ENCODE data around the gene BTBD3.

BTBD3 gene

GRCh38 chr20:11918391-11918845, 725 bp downstream of the BTBD3 start:
- no peak for DNase-seq

GRCh38 chr20:11918981-11919380, 1.3 kb downstream of the BTBD3 start:
- DNase-seq: no peak

GRCh38 chr20:11919581-11919980, 1.9 kb downstream of the BTBD3 start:
- no peak for DNase-seq

DNA sequence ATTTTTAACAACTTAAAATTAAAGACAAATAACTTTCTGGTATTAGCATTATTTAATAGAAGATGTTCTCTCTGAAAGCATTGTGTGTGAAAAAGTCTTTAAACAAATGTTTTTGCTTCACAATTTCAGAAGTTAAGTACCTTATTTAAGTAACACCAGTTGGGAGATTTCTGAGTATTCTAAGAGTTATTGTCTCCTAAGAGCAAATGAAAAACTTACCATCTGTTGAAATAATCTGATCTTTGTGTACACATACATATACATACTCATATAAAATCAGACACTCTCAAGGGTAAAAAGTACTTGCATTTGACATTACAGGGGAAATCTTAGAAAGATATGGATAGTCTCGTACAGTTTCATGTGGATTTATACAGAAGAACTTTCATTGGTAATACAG, 2.4 kb downstream of the BTBD3 start:
- DNase-seq: no peak

- DNase-seq: no peak
Measured at GRCh38 chr20:11921321-11921720, 3.6 kb downstream of the BTBD3 start.

- DNase-seq: no peak
Measured at GRCh38 chr20:11922561-11922960, 4.9 kb downstream of the BTBD3 start.

GRCh38 chr20:11924923-11925322, 7.2 kb downstream of the BTBD3 start:
- DNase-seq: no peak

- DNase-seq: no peak
Measured at GRCh38 chr20:11926292-11926998, 8.8 kb downstream of the BTBD3 start.

DNA sequence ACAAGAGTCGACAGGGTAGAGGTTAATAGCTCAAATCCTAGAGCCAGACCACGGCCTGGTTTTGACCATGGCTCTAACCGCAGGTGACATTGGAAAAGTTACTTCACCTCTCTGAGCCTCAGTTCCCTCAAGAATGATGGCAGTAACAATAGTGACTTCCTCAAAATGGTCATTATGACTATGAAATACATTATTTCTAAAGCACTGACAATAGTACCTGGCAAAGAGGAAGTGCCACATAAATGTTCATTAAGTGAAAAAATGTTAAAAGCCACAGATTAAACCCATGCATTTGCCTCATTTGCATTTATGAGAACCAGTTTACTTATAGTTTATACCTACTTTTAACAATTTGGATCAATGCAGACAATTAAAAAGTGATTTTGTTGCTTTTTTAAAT, 12.3 kb downstream of the BTBD3 start:
- no peak for DNase-seq

DNA sequence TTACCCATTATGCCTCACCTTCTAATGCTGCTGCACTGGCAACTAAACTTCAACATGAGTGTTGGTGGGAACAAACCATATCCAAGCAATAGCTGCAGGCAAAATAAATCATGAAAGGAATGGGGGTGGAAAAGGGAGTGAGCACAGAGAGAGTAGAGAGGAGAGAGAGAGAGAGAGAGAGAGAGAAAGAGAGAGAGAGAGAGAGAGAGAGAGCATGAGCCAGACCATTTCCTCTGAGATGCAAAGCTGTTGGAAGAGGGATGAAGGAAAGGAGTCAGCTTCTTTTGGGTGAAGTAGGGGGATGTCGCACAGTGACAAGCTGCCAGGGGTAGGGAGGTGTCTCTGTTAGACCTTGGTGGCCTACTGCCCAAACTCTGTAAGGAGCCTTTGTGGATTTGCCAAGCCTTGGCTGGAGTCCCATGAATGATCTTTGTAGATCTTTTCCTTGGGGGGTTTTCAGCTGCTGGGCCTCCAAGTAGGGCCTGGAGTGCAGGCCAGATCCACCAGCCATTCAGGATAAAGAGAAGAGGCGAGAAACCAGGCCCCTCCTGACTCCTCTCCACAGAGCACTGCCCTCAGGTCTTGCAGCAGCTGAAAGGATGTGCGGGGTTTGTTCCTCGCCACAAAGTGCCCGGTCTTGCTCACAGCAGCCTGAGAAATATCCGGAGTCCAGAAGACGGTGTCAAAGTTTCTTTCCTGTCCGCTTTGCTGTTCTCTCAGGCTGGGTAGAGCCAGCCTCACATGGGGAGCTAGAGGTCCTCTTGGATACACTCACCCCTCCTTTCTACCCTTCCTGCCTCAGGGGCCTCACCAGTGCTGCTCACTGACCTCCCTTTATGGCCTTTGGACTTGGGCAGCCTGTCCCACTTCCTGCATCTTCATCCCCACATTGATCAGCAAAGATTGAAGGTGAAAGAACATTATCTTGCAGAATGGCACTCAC, 17.8 kb downstream of the BTBD3 start:
- DNase-seq: no peak

DNA sequence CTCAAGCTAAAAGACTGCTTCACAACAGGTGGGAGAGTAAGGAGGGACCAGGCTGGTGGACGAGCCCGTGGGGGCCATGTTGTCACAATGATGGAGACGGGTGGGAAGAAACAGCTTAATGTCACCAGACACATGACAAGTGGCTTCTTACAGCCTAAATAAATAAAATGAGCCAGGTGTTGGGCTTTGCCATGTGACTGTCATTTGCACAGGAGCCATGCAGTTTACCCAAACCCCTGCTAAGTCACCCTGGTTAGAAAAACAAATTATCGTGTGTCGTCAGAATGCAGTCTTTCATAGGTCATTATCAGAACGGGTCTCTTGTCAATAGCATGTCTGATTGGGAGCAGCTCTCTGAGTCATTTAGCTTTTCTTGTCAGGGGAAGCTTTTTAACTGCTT, 18.5 kb downstream of the BTBD3 start:
- no peak for DNase-seq

DNA sequence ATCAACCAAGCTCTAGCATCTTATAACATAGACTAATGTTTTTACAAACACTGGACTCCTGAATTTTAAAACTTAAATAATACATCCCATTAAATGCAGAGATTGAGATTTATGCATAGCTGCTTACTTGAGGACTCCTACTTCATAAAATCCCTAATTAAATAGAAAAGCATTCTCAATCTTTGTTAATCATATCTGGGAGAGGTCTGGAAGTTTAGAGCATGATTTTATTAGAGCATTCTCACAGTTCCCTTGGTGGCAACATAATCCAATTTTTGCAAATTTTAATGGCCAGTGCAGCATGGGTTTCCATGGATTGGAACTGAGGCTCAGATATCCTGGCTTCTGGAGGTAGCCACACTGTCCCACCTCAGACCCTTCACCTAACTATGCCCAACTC, 19.5 kb downstream of the BTBD3 start:
- no peak for DNase-seq

GRCh38 chr20:11941593-11942246, 24.0 kb downstream of the BTBD3 start:
- DNase-seq: no peak

GRCh38 chr20:11943778-11944177, 26.1 kb downstream of the BTBD3 start:
- DNase-seq: no peak

DNA sequence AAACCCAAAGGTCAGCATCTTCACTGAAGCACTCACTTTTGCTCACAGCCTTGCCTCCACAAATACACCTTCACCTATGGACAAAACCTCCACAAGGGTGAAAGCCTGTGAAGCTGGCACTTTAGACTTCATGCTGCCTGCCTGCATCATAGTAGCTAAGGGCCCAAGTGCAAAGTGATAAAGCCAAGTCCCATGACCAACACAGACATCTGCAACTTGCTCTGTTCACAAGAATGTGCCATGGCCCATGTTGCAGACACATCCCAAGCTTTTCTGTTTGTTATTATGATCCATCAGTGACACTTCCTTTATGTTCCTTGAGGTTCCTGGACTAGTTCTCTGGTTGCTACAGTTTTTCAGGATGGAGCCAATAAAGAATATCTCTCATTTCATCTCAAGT, 31.1 kb downstream of the BTBD3 start:
- DNase-seq: no peak

DNA sequence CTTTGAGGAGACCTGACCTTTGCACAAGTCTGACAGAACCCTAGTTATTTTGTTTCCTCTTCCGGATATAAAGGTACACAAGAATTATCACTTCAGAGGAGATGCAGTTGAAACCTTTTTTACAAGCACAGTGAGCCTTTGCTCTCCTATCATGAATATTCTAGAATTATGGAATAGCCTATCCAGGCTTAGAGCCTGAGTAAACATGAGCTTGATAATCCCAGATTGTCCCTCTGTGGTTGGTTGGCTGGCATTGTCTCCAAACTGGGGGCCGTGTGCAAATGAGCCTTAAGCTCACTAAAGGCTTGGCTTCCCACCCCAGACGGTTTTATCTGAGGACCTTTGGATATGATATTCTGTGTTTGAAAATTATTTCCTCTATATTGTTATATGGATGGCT, 32.0 kb downstream of the BTBD3 start:
- DNase-seq: no peak

GRCh38 chr20:11951696-11952095, 34.0 kb downstream of the BTBD3 start:
- no peak for DNase-seq

GRCh38 chr20:11952639-11953038, 34.9 kb downstream of the BTBD3 start:
- DNase-seq: no peak

DNA sequence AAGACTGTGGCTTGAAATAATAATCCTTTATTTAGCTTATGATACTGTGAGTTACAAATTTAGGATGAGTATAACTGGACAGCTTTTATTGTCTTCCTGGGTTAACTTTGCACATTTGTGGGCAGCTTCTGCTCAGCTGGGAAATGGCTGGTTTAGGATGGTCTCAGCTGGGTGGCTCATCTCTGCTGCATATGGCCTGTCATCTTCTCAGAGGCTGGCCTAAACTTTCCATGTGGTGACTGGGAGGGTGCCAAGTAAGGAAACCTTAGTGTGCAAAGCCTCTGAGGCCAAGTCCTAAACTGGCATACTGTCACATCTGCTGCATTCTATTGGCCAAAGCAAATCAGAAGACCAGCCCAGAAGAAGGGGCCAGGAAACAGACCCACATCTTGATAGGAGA, 40.2 kb downstream of the BTBD3 start:
- no peak for DNase-seq

DNA sequence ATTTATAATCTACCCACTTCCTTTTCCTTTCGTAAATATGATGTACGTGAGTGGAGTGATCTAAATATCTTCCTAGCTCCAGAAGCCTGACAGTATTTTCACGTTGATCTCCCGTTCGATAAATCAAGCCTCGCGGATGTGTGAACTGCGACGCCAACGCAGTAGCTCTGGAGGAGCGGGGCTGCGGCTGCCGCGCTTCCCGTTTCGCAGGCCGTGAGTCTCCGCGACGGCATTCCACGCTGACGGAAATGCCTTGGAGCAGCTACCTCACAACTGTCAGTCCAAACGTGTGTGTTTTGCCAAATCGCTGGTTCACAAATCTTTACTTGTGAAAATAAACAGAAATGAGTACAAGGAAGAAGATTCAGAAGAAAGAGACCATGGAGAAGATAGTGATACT, 41.2 kb downstream of the BTBD3 start:
- DNase-seq: no peak

- DNase-seq: no peak
Measured at GRCh38 chr20:11965602-11966001, 47.9 kb downstream of the BTBD3 start.

- no peak for DNase-seq
Measured at GRCh38 chr20:11966186-11966585, 48.5 kb downstream of the BTBD3 start.

- no peak for DNase-seq
Measured at GRCh38 chr20:11970243-11970836, 52.6 kb downstream of the BTBD3 start.
